ENCODE data around the gene MTF1.
"Not testable (repeated sequence)": the region's sequence is repeated elsewhere in the genome, so short reads cannot be mapped to it uniquely, and the experiment has no call there.

MTF1 gene

DNA sequence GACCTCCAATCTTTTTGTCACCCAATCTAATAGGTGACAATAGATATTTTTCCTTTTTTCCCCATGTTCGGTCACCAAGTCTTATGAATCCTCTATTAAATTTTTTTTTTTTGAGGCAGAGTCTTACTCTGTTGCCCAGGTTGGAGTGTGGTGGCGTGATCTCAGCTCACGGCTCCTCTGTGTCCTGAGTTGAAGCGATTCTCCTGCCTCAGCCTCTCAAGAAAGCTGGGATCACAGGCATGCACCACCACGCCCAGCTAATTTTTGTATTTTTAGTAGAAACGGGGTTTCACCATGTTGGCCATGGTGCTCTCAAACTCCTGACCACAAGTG is 42.5 kb upstream of the MTF1 start:
- POLR2A ChIA-PET: interaction anchor here (1.3 kb wide), 1 partner anchor 29 kb away, joined by 5 read pairs; no protein-coding TSS in a partner anchor
- DNase-seq (ENCODE audit: extremely low spot score): no peak
- CTCF ChIA-PET: interaction anchor here (1.3 kb wide), 1 partner anchor 19 kb away, joined by 3 read pairs; no protein-coding TSS in a partner anchor
- TF ChIP-seq FOXK2 (IDR thresholded peaks at IDR 0.05) (no peak), HDGF (IDR thresholded peaks at IDR 0.05; ENCODE audit: borderline replicate concordance) (no peak), SP1 (IDR thresholded peaks at IDR 0.05) (no peak), ELF4 (IDR thresholded peaks at IDR 0.05) (no peak), TARDBP (IDR thresholded peaks at IDR 0.05) (no peak), LEF1 (IDR thresholded peaks at IDR 0.05; ENCODE audit: borderline replicate concordance) (no peak), FOXA1 (IDR thresholded peaks at IDR 0.05) (no peak), FOXM1 (IDR thresholded peaks at IDR 0.05; ENCODE audit: borderline replicate concordance) (no peak), SUZ12 (IDR thresholded peaks at IDR 0.05) (no peak)
- TF ChIP-seq, protein P1, sequence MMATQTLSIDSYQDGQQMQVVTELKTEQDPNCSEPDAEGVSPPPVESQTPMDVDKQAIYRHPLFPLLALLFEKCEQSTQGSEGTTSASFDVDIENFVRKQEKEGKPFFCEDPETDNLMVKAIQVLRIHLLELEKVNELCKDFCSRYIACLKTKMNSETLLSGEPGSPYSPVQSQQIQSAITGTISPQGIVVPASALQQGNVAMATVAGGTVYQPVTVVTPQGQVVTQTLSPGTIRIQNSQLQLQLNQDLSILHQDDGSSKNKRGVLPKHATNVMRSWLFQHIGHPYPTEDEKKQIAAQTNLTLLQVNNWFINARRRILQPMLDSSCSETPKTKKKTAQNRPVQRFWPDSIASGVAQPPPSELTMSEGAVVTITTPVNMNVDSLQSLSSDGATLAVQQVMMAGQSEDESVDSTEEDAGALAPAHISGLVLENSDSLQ (IDR thresholded peaks at IDR 0.05): no peak

DNA sequence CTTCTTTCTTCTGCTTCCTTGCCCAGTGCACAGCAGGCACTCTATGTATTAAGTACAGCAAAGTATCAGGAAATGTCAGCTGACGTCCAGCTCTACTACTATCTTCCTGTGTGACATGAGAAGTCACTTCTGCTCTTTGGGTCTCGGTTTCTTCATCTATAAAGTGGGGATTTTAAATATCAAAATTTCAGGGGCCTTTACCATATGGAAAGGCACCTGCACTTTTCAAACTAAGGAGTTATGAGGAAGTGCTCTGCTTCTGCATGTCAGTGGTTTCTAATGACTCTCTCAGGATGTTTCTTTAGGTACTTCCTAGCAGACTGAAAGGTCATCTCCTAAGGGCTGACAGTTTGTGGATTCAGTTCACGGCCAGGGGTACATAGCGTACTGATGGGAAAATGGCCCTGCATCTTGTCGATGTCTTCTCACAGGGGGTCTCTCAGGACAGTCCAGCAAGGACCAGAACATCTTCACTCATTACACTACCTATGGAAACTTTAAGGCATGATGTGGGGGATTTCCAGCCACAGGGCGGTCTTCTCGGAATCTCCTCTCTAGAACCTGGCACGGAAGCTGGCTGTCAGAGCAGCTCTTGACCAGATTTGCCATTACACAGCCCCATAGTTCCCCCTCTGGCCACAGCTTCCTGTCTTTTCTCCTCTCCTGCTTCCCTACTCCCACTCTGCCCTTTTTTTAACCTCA is 42.0 kb upstream of the MTF1 start:
- POLR2A ChIA-PET: interaction anchor here (1.3 kb wide), 1 partner anchor 30 kb away, joined by 5 read pairs; no protein-coding TSS in a partner anchor
- no peak for DNase-seq (ENCODE audit: extremely low spot score)
- CTCF ChIA-PET: interaction anchor here (1.3 kb wide), 1 partner anchor 20 kb away, joined by 3 read pairs; no protein-coding TSS in a partner anchor
- TF ChIP-seq L3MBTL2 (conservative IDR thresholded peaks at IDR 0.05) (no peak), FOXA1 (IDR thresholded peaks at IDR 0.05) (no peak), SUZ12 (IDR thresholded peaks at IDR 0.05) (no peak), NFRKB (IDR thresholded peaks at IDR 0.05) (no peak)

DNA sequence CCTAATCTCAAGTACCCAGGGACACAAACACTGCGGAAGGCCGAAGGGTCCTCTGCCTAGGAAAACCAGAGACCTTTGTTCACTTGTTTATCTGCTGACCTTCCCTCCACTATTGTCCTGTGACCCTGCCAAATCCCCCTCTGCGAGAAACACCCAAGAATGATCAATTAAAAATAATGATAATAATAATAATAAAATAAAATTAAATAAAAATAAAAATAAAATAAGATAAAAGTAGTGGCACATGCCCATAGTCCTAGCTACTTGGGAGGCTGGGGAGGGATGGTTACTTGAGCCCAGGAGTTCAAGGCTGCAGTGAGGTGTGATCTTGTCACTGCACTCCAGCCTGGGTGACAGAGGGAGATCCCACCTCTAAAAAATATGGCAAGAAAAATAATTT is 38.2 kb upstream of the MTF1 start:
- DNase-seq (ENCODE audit: extremely low spot score); POLR2A ChIA-PET; CTCF ChIA-PET: not testable (repeated sequence)

DNA sequence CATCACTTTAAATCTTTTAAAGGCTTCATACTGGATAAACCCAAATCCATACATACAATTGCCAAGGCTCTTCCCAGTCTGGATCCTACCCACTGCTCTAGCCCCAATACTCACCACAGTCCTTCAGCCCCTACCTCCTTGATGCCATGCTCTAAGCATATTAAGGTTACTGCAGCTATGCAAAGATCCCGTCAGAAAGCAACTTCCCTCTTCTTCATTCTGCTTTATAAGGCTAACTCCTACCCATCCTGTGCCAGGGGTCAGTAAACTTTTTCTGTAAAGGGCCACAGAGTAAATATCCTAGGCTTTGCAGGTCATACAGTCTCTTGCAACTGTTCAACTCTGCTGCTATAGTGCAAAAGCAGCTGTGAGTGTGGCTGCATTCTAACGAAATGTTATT is 34.3 kb upstream of the MTF1 start:
- ChIA-PET POLR2A (no interaction called here), CTCF (no interaction called here)
- DNase-seq (ENCODE audit: extremely low spot score): no peak
- TF ChIP-seq FOXA1 (IDR thresholded peaks at IDR 0.05): no peak
- TF ChIP-seq BHLHE40 (IDR thresholded peaks at IDR 0.05; ENCODE audit: borderline replicate concordance): no peak
- TF ChIP-seq ELF4 (IDR thresholded peaks at IDR 0.05): no peak
- no peak for TF ChIP-seq ARNT (IDR thresholded peaks at IDR 0.05)
- no peak for TF ChIP-seq L3MBTL2 (conservative IDR thresholded peaks at IDR 0.05)
- no peak for TF ChIP-seq FOXK2 (IDR thresholded peaks at IDR 0.05)
- no peak for TF ChIP-seq HDGF (IDR thresholded peaks at IDR 0.05; ENCODE audit: borderline replicate concordance)
- TF ChIP-seq CTBP1 (IDR thresholded peaks at IDR 0.05; ENCODE audit: borderline replicate concordance): no peak
- TF ChIP-seq SUZ12 (IDR thresholded peaks at IDR 0.05): no peak
- no peak for TF ChIP-seq LEF1 (IDR thresholded peaks at IDR 0.05; ENCODE audit: borderline replicate concordance)

DNA sequence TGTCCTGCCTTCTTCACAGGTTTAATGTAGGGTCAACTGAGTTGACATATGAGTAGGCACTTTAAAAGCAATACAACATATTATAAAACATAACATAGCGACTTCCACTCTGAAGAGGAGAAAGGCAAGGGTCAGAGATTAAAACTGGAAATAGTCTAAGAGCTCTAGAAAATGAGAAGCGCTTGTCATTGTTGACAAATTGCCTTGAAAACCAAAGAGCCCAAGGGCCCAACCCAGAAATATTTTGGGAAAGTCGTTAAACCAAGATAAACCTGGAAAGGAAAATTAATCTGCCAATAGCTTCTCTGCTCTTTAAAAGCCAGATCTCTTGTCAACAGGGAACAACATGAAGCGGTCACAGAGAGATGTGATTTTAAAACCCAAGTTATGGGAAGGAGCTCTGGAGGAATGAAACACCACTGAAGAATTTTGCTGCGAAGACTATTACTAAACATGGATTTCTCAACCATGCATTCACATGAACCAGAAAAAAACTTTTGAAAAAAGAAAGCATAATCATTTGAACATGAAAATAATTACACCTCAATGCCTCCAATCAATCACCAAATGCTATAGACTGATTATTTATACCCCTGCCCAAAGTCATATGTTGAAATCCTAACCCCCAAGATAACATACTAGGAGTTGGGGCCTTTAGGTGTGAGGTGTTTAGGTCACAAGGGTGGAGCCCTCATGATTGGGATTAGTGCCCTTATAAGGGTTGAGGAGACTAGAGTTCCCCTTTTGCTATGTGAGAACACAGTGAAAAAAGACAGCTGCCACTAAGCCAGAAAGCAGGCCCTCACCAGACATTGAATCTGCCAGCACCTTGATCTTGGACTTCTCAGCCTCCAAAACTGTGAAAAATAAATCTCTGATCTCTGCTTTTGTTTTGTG is 33.0 kb upstream of the MTF1 start:
- DNase-seq (ENCODE audit: extremely low spot score): no peak
- CTCF ChIA-PET: interaction anchor here (0.7 to 1.0 kb wide), 2 partner anchors 10 to 194 kb away, joined by 3 read pairs; no protein-coding TSS in a partner anchor
- POLR2A ChIA-PET: interaction anchor here (1.5 kb wide), 1 partner anchor 202 kb away, joined by 4 read pairs; a partner anchor contains a TSS
- TF ChIP-seq FOXA1 (IDR thresholded peaks at IDR 0.05): no peak
- TF ChIP-seq BHLHE40 (IDR thresholded peaks at IDR 0.05; ENCODE audit: borderline replicate concordance): no peak
- TF ChIP-seq, protein P1 (IDR thresholded peaks at IDR 0.05): no peak
- no peak for TF ChIP-seq ARNT (IDR thresholded peaks at IDR 0.05)
- no peak for TF ChIP-seq ZNF384 (IDR thresholded peaks at IDR 0.05)
- TF ChIP-seq SP1 (IDR thresholded peaks at IDR 0.05): no peak
- no peak for TF ChIP-seq FOXK2 (IDR thresholded peaks at IDR 0.05)
- no peak for TF ChIP-seq CTBP1 (IDR thresholded peaks at IDR 0.05; ENCODE audit: borderline replicate concordance)
- TF ChIP-seq NFRKB (IDR thresholded peaks at IDR 0.05): no peak
- TF ChIP-seq L3MBTL2 (conservative IDR thresholded peaks at IDR 0.05): no peak
- TF ChIP-seq HDGF (IDR thresholded peaks at IDR 0.05; ENCODE audit: borderline replicate concordance): no peak
- no peak for TF ChIP-seq SUZ12 (IDR thresholded peaks at IDR 0.05)
- no peak for TF ChIP-seq FOXM1 (IDR thresholded peaks at IDR 0.05; ENCODE audit: borderline replicate concordance)
- no peak for TF ChIP-seq LEF1 (IDR thresholded peaks at IDR 0.05; ENCODE audit: borderline replicate concordance)
- TF ChIP-seq TARDBP (IDR thresholded peaks at IDR 0.05): no peak
- TF ChIP-seq ELF4 (IDR thresholded peaks at IDR 0.05): no peak

DNA sequence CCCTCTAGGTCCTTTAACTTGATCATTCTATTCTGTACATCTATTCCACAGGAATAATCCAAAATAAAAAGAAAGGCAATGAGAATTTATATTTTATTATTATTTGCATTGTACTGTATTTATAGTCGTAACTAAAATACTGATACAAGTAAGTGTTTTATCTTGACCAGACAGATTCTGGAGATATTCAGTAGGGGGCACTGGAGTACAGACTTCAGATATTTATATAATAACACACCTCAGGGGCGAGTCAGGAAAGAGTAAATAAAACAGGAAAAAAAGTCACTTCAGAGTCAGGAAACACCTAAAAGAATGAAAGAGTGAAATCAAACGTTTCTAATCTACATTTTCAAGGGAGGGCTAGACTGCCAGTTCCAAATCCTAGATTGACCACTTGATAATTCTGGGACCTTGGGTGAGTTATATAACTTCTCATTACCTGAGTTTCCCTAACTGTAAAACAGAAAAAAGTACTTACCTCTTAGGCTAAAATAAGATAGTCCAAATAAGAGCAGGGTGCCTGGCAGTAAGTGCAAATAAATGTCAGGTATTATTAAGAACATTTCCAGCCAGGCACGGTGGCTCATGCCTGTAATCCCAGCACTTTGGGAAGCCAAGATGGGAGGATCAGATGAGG is 31.1 kb upstream of the MTF1 start:
- ChIA-PET POLR2A (no interaction called here), CTCF (interaction anchor here (1.1 kb wide), 1 partner anchor 45 kb away, joined by 3 read pairs; no protein-coding TSS in a partner anchor)
- no peak for TF ChIP-seq TARDBP (IDR thresholded peaks at IDR 0.05)

More for the DNA sequence above, 31.1 kb upstream of the MTF1 start:
- DNase-seq (ENCODE audit: extremely low spot score): peak; percentile 37

Data from HEK293T (cell line).